ENCODE results near the gene FSIP1. TPM values are rescaled to one million over a fixed set of nuclear protein-coding genes. Genes with fewer than 3 reads are reported as not detected.

FSIP1 gene
- total RNA-seq, 1 donor from 2014 or later, result 0.40 TPM

DNA sequence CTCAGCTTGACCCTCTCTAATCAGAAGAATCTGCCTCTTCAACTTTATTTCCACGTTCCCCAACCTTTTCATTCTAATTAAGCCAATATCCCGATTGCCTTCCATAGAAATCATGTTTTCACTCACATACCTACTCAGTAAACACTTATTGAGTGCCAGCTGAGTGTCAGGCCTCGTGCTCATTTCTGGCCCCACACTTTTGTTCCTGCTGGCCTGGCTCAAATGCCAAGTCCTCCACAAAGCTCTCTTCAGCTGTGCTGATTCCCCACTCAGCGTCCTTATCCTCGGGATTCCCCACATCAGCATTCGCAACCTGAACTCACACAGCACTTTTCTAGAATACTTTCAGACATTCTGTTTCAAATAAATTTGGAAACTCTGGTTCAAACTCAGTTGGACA, 132.9 kb downstream of the FSIP1 start:
- no peak for DNase-seq (ENCODE audit: low read depth in 2 of 2)

DNA sequence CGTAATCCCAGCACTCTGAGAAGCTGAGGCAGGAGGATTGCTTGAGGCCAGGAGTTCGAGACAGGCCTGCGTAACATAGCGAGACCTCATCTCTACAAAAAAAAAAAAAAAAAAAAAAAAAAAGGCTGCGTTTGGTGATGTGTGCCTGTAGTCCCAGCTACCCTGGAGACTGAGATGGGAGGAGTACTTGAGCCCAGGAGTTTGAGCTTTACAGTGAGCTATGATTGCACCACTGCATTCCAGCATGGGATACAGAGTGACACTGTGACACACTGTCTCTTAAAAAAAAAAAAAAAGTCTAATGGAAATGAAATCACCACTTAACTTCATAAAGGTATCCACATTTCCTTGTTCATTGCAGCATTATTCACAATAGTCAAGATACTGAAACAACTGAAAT, 136.2 kb downstream of the FSIP1 start:
- no peak for DNase-seq (ENCODE audit: low read depth in 2 of 2)

DNA sequence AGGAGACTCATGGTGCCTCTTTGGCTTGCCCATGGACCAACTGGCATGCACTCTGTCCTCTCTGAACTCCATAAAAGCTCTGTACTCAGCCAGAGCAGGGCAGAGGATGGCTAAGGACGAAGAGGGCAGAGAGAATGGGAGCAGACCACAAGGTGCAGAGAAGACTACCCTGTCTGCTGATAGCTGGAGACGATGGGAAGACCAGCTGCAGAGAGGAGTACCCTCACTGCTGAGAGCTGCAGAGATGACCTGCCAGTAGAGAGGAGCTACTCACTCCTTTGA, 136.7 kb downstream of the FSIP1 start:
- DNase-seq (ENCODE audit: low read depth in 2 of 2), result no peak

DNA sequence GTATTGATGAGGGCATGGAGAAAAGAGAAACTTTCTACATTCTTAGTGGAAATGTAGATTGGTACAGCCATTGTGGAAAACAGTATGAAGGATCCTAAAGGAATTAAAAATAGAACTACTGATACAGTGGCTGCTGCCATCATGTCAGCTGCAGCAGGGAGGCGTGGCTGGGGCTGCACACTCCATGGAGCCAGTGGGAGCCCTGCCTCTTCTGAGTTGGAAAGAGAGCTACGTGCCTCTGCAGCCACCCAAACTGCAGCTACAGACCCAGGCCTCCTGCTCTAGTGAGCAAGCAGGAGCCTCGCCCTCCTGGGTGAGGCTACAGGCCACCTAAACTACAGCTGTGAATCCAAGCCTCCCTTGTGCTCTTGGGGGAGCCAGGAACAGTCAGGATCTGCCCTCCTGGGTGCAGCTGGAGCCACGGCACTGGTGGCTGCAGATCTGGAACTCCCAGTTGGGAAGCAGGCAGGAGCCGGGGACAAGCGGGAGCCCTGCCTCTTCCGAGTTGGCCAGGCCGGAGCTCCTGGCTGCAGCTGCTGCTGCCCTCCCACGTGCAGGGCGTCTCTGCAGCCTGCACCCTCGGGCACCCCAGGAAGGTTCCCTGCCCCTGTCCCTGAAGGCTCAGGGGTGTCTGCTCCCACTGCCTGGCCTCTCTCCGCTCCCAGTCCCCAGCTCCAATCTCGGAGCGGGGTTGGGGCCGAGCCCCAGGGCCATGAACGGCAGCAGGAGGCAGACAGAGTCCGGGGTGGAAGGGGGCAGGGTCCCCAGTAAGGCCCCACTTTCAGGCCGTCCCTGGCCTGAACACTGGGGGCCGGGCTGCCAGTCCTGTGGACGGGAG, 137.3 kb downstream of the FSIP1 start:
- DNase-seq (ENCODE audit: low read depth in 2 of 2), result no peak

GRCh38 chr15:39644136-39644535, 138.5 kb downstream of the FSIP1 start:
- no peak for DNase-seq (ENCODE audit: low read depth in 2 of 2)

- DNase-seq (ENCODE audit: low read depth in 2 of 2), result no peak
Measured at GRCh38 chr15:39643727-39644126, 138.9 kb downstream of the FSIP1 start.

DNA sequence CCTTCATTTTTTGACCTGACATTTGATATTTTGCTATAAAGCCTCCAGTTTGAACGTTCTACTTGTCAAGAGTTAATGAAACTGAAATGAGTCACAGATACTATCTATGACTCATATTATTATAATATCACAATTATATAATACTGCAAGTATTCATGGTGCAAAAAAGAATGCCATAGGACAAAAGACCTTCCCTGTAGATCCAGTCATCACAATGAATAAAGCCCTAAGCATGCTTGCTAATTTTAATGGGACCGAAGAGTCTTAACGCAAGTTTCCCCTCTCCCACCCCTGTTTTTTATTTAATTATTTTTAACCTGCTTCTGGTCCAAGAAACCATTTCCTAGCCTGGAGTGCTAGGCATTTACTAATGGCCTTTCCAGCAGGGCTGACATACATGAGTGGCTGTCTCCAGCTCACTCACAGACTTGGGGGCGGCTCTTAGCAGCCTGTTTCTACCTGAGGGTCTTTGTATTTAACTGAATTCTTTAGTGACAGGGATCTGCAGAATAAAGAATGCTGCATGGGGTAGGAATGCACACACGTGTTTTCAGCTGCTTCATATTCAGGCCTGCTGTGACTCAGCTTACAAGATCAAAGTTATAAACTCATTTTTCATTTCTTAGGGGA, 140.5 kb downstream of the FSIP1 start:
- DNase-seq (ENCODE audit: low read depth in 2 of 2), result peak; percentile 37 to 76

DNA sequence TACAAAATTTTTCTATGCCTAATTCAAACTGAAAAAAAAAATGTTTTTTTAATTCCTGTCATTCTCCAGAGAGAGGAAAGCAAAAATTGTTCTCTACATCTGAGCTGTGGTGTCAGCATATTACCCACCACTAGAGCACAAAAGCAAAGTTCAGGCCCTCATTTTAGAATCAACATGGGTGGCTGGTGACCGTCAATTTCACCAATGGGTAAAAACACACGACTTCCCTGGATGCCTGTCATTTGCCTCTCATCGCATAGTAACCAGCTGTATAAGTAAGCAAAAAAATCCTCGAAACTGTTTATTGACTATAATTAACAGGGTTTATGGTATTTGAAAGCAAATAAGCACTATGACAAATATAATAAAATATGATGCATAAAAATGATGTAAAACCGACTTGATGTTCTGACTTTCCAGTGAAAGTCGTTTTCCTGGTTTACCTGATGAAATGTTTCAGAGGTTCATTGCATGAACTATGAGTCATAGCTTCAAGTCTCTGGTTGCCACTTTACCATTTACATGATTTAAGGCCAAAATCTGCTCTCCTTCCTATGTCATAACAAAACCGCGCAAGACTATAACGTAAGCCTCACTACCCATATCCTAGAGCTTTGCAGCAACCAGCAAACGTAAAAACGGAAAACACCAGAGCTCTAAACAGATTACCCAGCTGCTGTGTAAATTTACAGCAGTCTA, 141.3 kb downstream of the FSIP1 start:
- peak in 1 of 2 donors; percentile 41 for DNase-seq (ENCODE audit: low read depth in 2 of 2)

- no peak for DNase-seq (ENCODE audit: low read depth in 2 of 2)
Measured at GRCh38 chr15:39640665-39641064, 142.0 kb downstream of the FSIP1 start.

DNA sequence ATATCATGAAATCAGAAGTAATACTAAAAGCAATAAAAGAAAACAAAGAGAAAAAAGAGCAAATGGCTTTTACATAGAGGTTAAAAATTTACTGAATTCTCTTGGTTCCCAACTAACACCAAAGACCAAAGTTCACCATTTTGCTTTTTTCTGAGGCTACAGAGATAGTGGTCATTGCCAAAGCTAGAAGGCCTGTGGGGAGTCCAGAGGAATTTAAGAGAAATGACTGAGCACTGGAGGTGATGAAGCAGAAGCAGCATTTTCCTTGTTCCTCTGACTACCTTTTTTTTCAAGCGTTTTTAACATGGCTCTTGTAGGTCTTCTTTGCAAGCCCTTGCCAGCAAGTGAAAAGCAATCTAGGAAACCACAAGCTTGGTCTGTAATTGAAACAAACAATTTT, 143.6 kb downstream of the FSIP1 start:
- DNase-seq (ENCODE audit: low read depth in 2 of 2), result no peak

- DNase-seq (ENCODE audit: low read depth in 2 of 2), result no peak
Measured at GRCh38 chr15:39638041-39638440, 144.6 kb downstream of the FSIP1 start.

GRCh38 chr15:39631357-39631756, 151.3 kb downstream of the FSIP1 start:
- no peak for DNase-seq (ENCODE audit: low read depth in 2 of 2)

GRCh38 chr15:39629906-39630305, 152.7 kb downstream of the FSIP1 start:
- no peak for DNase-seq (ENCODE audit: low read depth in 2 of 2)

- DNase-seq (ENCODE audit: low read depth in 2 of 2), result peak; percentile 79 to 93
Measured at GRCh38 chr15:39629371-39629770, 153.3 kb downstream of the FSIP1 start.

DNA sequence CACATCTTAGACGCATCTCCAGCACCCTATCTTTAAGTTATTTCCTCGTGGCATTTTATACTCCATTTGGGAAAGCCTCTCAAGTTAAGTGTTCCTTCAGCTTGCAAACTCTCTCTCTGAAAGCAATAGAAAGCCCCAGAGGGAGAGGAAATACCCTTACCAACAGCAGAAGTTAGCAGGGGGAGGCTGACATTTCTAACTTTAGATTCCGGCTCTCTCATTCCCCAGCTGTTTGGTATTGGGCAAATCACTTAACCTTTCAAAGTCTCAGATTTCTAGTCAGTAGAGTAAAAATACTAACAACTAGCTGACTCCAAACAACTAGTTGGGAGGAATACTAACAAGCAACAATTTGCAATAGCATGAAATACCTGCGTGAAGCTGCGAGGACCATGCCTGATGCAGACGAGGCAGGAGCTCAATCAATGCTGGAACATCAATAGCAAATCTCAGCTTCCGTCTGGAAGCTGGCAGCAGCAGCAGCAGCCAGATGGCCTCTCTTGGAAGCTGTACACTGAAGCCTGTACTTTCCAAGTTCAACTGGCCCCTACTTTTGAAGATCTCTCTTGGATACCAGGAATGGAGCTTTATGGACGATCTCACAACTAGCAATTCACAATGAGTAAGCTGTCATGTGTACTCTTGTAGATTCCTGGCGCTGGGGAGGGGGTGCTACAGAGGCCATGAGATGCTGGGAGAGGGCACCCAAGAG, 153.9 kb downstream of the FSIP1 start:
- no peak for DNase-seq (ENCODE audit: low read depth in 2 of 2)

DNA sequence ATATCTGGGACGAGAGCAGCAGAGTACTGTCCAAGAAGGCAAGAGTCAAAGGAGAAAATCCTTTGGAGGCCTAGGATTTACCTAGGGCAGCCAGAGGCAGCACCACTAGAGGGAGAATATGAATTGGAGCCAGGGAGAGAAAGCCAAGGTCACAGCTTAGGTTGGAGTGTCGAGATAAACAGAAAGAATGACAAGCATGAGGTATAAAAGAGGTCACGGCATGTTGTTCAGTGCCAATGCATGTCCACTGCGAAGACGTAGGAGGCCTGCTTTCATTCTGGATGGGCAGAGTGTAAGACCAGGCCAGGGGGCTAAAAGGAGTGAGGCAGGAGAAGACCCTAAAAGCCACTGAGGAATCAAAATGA, 154.5 kb downstream of the FSIP1 start:
- peak; percentile 22 to 53 for DNase-seq (ENCODE audit: low read depth in 2 of 2)

GRCh38 chr15:39627451-39628143, 155.0 kb downstream of the FSIP1 start:
- no peak for DNase-seq (ENCODE audit: low read depth in 2 of 2)

- peak in 1 of 2 donors; percentile 42 for DNase-seq (ENCODE audit: low read depth in 2 of 2)
Measured at GRCh38 chr15:39625856-39626255, 156.8 kb downstream of the FSIP1 start.

DNA sequence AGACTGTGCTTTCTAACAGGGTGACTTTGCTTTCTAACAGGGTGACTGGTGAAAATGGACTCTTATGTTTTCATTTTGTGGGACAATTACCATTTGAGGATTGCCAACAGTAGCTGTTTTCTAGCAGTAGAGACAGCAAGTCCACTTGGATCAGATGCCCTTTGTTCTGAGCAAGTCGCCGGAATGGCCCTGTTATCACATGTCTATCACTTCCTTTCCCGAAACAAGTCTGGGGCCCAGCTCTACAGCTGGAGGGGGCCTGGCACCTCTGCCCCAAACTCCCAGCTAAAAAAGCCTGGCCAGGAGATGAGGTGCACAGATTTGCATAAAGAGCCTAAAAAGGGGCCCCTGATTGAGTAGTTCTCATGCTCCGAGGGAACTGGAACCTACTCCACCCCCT, 157.2 kb downstream of the FSIP1 start:
- DNase-seq (ENCODE audit: low read depth in 2 of 2), result no peak

GRCh38 chr15:39624806-39625205, 157.8 kb downstream of the FSIP1 start:
- DNase-seq (ENCODE audit: low read depth in 2 of 2), result peak; percentile 90 to 98

- no peak for DNase-seq (ENCODE audit: low read depth in 2 of 2)
Measured at GRCh38 chr15:39623529-39623931, 159.1 kb downstream of the FSIP1 start.

Measured in lung microvascular endothelial cell (primary cell).